ENCODE data around the gene DUOXA2. TPM values are rescaled to one million over a fixed set of nuclear protein-coding genes. Genes with fewer than 3 reads are reported as not detected.
"Not testable (repeated sequence)": the region's sequence is repeated elsewhere in the genome, so short reads cannot be mapped to it uniquely, and the experiment has no call there.

Gene DUOXA2
- total RNA-seq, 1 experiment from 2014 or later = not detected

DNA sequence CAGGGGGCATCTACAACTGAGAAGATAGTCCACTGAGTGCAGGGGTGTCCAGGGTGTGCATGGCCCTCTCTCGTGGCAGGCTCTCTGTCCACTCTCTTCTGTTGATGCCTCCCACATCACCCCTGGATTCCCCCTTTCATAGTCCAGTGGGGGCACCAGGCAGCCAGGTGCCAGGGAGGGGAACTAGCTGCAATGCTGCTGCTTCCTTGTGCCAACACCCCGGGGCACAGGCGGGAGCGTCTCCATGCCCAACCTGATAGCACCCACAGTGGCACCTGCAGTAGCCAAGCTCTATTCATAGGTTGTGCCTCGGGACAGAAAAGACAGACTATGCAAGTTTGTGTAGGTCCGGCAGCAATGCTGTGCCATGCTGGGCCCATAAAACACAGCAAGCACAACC, 11.9 kb upstream of the DUOXA2 start (continued):
- TF ChIP-seq, protein P1, sequence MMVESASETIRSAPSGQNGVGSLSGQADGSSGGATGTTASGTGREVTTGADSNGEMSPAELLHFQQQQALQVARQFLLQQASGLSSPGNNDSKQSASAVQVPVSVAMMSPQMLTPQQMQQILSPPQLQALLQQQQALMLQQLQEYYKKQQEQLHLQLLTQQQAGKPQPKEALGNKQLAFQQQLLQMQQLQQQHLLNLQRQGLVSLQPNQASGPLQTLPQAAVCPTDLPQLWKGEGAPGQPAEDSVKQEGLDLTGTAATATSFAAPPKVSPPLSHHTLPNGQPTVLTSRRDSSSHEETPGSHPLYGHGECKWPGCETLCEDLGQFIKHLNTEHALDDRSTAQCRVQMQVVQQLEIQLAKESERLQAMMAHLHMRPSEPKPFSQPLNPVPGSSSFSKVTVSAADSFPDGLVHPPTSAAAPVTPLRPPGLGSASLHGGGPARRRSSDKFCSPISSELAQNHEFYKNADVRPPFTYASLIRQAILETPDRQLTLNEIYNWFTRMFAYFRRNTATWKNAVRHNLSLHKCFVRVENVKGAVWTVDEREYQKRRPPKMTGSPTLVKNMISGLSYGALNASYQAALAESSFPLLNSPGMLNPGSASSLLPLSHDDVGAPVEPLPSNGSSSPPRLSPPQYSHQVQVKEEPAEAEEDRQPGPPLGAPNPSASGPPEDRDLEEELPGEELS (CRISPR knock-in tag; IDR thresholded peaks at IDR 0.05) = no peak
- no peak for TF ChIP-seq EMX1 (CRISPR knock-in tag; IDR thresholded peaks at IDR 0.05)
- TF ChIP-seq, protein P2, sequence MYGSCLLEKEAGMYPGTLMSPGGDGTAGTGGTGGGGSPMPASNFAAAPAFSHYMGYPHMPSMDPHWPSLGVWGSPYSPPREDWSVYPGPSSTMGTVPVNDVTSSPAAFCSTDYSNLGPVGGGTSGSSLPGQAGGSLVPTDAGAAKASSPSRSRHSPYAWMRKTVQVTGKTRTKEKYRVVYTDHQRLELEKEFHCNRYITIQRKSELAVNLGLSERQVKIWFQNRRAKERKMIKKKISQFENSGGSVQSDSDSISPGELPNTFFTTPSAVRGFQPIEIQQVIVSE (CRISPR knock-in tag; IDR thresholded peaks at IDR 0.05; ENCODE audit: borderline replicate concordance) = no peak
- TF ChIP-seq, protein P3, sequence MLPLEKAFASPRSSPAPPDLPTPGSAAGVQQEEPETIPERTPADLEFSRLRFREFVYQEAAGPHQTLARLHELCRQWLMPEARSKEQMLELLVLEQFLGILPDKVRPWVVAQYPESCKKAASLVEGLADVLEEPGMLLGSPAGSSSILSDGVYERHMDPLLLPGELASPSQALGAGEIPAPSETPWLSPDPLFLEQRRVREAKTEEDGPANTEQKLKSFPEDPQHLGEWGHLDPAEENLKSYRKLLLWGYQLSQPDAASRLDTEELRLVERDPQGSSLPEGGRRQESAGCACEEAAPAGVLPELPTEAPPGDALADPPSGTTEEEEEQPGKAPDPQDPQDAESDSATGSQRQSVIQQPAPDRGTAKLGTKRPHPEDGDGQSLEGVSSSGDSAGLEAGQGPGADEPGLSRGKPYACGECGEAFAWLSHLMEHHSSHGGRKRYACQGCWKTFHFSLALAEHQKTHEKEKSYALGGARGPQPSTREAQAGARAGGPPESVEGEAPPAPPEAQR (CRISPR knock-in tag; IDR thresholded peaks at IDR 0.05) = no peak

DNA sequence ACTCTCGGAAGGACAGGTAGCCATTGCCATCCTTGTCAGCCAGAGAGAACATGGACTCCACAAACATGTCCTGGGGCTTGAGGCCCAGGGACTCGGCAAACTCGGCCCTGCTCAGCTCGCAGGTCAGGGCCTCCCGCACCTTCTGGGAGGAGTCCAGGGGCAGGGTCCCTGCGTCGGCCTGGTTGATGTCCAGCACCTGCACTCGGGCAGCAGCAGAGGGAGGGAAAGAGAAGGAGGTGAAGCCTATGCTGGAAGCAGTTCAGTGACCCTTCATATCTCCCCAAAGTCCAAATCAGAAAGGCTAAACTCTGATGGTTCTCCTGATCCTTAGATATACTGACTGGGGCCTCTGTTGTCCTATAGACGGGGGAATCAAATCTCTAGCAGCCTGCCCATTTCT, 10.0 kb upstream of the DUOXA2 start:
- CTCF ChIA-PET = interaction anchor here (2.8 to 3.9 kb wide), 2 partner anchors 14 kb away, joined by 23 to 28 read pairs; no protein-coding TSS in a partner anchor
- H3K4me3 Mint-ChIP-seq; H3K27ac Mint-ChIP-seq; DNase-seq (ENCODE audit: low spot score); H3K9me3 Mint-ChIP-seq; H3K36me3 Mint-ChIP-seq; POLR2A ChIA-PET; ATAC-seq: not testable (repeated sequence)
- Mint-ChIP-seq H3K27me3 (ENCODE audit: low read depth) (peaks cover 22% of the 10 kb centered on the region), H3K4me1 (peaks cover 24% of the 10 kb centered on the region)

DNA sequence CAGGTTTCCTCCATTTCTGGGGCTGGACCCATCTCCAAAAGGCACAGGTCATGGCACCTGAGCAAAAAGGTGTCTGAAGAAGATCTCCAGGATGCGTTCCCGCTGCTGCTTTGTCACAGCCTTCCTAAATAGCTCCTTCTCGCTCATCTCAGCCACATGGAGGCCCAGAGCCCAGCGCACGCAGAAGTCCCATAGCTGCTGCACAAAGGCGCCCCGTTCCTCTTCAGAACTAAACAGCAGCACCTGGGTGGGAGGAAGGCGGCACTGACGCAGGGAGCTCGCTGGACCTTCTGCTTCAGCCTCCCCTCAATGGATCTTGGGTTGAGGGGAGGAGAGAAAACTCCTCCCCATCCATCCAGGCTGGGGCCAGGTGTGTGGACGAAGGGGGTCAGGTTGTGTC, 8.5 kb upstream of the DUOXA2 start:
- ATAC-seq (no peak), DNase-seq (ENCODE audit: low spot score) (no peak)
- TF ChIP-seq, protein P4, sequence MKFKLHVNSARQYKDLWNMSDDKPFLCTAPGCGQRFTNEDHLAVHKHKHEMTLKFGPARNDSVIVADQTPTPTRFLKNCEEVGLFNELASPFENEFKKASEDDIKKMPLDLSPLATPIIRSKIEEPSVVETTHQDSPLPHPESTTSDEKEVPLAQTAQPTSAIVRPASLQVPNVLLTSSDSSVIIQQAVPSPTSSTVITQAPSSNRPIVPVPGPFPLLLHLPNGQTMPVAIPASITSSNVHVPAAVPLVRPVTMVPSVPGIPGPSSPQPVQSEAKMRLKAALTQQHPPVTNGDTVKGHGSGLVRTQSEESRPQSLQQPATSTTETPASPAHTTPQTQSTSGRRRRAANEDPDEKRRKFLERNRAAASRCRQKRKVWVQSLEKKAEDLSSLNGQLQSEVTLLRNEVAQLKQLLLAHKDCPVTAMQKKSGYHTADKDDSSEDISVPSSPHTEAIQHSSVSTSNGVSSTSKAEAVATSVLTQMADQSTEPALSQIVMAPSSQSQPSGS (CRISPR knock-in tag; IDR thresholded peaks at IDR 0.05; ENCODE audit: borderline replicate concordance, low read depth) = no peak
- TF ChIP-seq ZNF138 (CRISPR knock-in tag; conservative IDR thresholded peaks at IDR 0.05) (no peak), ZNF671 (CRISPR knock-in tag; IDR thresholded peaks at IDR 0.05) (no peak), ZNF219 (CRISPR knock-in tag; IDR thresholded peaks at IDR 0.05; ENCODE audit: borderline replicate concordance) (no peak), ZNF416 (CRISPR knock-in tag; IDR thresholded peaks at IDR 0.05) (no peak), KAT7 (CRISPR knock-in tag; IDR thresholded peaks at IDR 0.05; ENCODE audit: borderline replicate concordance) (no peak), NFE2L1 (CRISPR knock-in tag; IDR thresholded peaks at IDR 0.05) (no peak), IRF1 (CRISPR knock-in tag; IDR thresholded peaks at IDR 0.05) (no peak), ZNF396 (CRISPR knock-in tag; IDR thresholded peaks at IDR 0.05; ENCODE audit: borderline replicate concordance) (no peak), RELA (CRISPR knock-in tag; IDR thresholded peaks at IDR 0.05; ENCODE audit: borderline replicate concordance) (no peak)
- TF ChIP-seq, protein P5, sequence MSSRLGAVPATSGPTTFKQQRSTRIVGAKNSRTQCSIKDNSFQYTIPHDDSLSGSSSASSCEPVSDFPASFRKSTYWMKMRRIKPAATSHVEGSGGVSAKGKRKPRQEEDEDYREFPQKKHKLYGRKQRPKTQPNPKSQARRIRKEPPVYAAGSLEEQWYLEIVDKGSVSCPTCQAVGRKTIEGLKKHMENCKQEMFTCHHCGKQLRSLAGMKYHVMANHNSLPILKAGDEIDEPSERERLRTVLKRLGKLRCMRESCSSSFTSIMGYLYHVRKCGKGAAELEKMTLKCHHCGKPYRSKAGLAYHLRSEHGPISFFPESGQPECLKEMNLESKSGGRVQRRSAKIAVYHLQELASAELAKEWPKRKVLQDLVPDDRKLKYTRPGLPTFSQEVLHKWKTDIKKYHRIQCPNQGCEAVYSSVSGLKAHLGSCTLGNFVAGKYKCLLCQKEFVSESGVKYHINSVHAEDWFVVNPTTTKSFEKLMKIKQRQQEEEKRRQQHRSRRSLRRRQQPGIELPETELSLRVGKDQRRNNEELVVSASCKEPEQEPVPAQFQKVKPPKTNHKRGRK (CRISPR knock-in tag; IDR thresholded peaks at IDR 0.05; ENCODE audit: borderline replicate concordance) = no peak
- TF ChIP-seq, protein P6, sequence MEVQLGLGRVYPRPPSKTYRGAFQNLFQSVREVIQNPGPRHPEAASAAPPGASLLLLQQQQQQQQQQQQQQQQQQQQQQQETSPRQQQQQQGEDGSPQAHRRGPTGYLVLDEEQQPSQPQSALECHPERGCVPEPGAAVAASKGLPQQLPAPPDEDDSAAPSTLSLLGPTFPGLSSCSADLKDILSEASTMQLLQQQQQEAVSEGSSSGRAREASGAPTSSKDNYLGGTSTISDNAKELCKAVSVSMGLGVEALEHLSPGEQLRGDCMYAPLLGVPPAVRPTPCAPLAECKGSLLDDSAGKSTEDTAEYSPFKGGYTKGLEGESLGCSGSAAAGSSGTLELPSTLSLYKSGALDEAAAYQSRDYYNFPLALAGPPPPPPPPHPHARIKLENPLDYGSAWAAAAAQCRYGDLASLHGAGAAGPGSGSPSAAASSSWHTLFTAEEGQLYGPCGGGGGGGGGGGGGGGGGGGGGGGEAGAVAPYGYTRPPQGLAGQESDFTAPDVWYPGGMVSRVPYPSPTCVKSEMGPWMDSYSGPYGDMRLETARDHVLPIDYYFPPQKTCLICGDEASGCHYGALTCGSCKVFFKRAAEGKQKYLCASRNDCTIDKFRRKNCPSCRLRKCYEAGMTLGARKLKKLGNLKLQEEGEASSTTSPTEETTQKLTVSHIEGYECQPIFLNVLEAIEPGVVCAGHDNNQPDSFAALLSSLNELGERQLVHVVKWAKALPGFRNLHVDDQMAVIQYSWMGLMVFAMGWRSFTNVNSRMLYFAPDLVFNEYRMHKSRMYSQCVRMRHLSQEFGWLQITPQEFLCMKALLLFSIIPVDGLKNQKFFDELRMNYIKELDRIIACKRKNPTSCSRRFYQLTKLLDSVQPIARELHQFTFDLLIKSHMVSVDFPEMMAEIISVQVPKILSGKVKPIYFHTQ (CRISPR knock-in tag; IDR thresholded peaks at IDR 0.05) = no peak
- POLR2A ChIA-PET = no interaction called here
- H3K36me3 Mint-ChIP-seq = no peaks in the 10 kb centered on the region
- no peaks in the 10 kb centered on the region for H3K9me3 Mint-ChIP-seq
- no peak overlapping the region for H3K4me3 Mint-ChIP-seq
- H3K4me1 Mint-ChIP-seq = peaks cover 24% of the 10 kb centered on the region
- H3K27ac Mint-ChIP-seq = no peak overlapping the region
- peaks cover 33% of the 10 kb centered on the region for H3K27me3 Mint-ChIP-seq (ENCODE audit: low read depth)
- CTCF ChIA-PET = interaction anchor here (0.7 to 2.8 kb wide), 4 partner anchors 12 to 137 kb away, joined by 3 to 28 read pairs (median 4); no protein-coding TSS in a partner anchor
